ENCODE results near the gene HOXA7.

The HOXA7 gene

GRCh38 chr7:27187475-27188385 lies 31.3 kb upstream of the HOXA7 start (continued):
- TF ChIP-seq GLIS2 (tag by site-specific recombination; IDR thresholded peaks at IDR 0.05) (peak; percentile 67), ZNF692 (tag by site-specific recombination; IDR thresholded peaks at IDR 0.05) (no peak), ZBTB48 (tag by site-specific recombination; IDR thresholded peaks at IDR 0.05) (no peak), HOXD13 (CRISPR knock-in tag; IDR thresholded peaks at IDR 0.05; ENCODE audit: borderline replicate concordance) (no peak), ZNF610 (tag by site-specific recombination; IDR thresholded peaks at IDR 0.05; ENCODE audit: borderline replicate concordance) (no peak), ZNF76 (tag by site-specific recombination; IDR thresholded peaks at IDR 0.05; ENCODE audit: borderline replicate concordance, low read depth) (no peak), ZNF112 (tag by site-specific recombination; IDR thresholded peaks at IDR 0.05) (no peak), WT1 (tag by site-specific recombination; IDR thresholded peaks at IDR 0.05) (no peak), KLF8 (tag by site-specific recombination; IDR thresholded peaks at IDR 0.05) (no peak), ZSCAN18 (tag by site-specific recombination; IDR thresholded peaks at IDR 0.05) (no peak), ZNF488 (tag by site-specific recombination; IDR thresholded peaks at IDR 0.05) (no peak), ZNF19 (tag by site-specific recombination; IDR thresholded peaks at IDR 0.05; ENCODE audit: low read depth) (no peak), ZBTB10 (tag by site-specific recombination; IDR thresholded peaks at IDR 0.05) (no peak), ZNF37A (tag by site-specific recombination; IDR thresholded peaks at IDR 0.05) (no peak)
- TF ChIP-seq, protein P1, sequence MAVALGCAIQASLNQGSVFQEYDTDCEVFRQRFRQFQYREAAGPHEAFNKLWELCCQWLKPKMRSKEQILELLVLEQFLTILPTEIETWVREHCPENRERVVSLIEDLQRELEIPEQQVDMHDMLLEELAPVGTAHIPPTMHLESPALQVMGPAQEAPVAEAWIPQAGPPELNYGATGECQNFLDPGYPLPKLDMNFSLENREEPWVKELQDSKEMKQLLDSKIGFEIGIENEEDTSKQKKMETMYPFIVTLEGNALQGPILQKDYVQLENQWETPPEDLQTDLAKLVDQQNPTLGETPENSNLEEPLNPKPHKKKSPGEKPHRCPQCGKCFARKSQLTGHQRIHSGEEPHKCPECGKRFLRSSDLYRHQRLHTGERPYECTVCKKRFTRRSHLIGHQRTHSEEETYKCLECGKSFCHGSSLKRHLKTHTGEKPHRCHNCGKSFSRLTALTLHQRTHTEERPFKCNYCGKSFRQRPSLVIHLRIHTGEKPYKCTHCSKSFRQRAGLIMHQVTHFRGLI (tag by site-specific recombination; IDR thresholded peaks at IDR 0.05), result no peak; the same call in 1 of the 2 replicates
- TF ChIP-seq, protein P2, sequence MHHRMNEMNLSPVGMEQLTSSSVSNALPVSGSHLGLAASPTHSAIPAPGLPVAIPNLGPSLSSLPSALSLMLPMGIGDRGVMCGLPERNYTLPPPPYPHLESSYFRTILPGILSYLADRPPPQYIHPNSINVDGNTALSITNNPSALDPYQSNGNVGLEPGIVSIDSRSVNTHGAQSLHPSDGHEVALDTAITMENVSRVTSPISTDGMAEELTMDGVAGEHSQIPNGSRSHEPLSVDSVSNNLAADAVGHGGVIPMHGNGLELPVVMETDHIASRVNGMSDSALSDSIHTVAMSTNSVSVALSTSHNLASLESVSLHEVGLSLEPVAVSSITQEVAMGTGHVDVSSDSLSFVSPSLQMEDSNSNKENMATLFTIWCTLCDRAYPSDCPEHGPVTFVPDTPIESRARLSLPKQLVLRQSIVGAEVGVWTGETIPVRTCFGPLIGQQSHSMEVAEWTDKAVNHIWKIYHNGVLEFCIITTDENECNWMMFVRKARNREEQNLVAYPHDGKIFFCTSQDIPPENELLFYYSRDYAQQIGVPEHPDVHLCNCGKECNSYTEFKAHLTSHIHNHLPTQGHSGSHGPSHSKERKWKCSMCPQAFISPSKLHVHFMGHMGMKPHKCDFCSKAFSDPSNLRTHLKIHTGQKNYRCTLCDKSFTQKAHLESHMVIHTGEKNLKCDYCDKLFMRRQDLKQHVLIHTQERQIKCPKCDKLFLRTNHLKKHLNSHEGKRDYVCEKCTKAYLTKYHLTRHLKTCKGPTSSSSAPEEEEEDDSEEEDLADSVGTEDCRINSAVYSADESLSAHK (tag by site-specific recombination; IDR thresholded peaks at IDR 0.05), result no peak; the same call in 1 of the 2 replicates
- TF ChIP-seq, protein P3, sequence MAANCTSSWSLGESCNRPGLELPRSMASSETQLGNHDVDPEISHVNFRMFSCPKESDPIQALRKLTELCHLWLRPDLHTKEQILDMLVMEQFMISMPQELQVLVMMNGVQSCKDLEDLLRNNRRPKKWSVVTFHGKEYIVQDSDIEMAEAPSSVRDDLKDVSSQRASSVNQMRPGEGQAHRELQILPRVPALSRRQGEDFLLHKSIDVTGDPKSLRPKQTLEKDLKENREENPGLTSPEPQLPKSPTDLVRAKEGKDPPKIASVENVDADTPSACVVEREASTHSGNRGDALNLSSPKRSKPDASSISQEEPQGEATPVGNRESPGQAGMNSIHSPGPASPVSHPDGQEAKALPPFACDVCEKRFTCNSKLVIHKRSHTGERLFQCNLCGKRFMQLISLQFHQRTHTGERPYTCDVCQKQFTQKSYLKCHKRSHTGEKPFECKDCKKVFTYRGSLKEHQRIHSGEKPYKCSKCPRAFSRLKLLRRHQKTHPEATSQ (tag by site-specific recombination; IDR thresholded peaks at IDR 0.05), result no peak
